Trophoblast cell (in vitro differentiated cells and primary cell): Measurements from ENCODE around the gene ULBP2.
A peak's percentile ranks its signal among the peaks of the same experiment; 100 is the strongest.

Experiments
- DNase-seq, 2 donors: peaks; one replicate each; pipeline ENCODE4 v3.0.0-alpha.2; 2016
- H2AFZ ChIP-seq: 2 replicates; pipeline ENCODE4 v1.6.1; 2013; ENCODE audit warnings: low read length, moderate library complexity, mild to moderate bottlenecking; ENCODE audit not compliant: insufficient read depth, poor library complexity
- H2AK5ac ChIP-seq: 2 replicates; pipeline ENCODE4 v1.6.1; 2013; ENCODE audit warnings: mild to moderate bottlenecking, low read length
- H2BK120ac ChIP-seq: 2 replicates; pipeline ENCODE4 v1.6.1; 2013; ENCODE audit warnings: low read length, mild to moderate bottlenecking, moderate library complexity; ENCODE audit not compliant: insufficient read depth, poor library complexity
- H2BK12ac ChIP-seq: 2 replicates; pipeline ENCODE4 v1.6.1; 2013; ENCODE audit warnings: mild to moderate bottlenecking, low read length, moderate library complexity
- H2BK5ac ChIP-seq: 2 replicates; pipeline ENCODE4 v1.6.1; 2013; ENCODE audit warnings: low read length, low read depth, moderate library complexity, mild to moderate bottlenecking; ENCODE audit not compliant: poor library complexity
- H3K14ac ChIP-seq: 2 replicates; pipeline ENCODE4 v1.6.1; 2013; ENCODE audit warnings: mild to moderate bottlenecking, low read length
- H3K18ac ChIP-seq: 2 replicates; pipeline ENCODE4 v1.6.1; 2013; ENCODE audit warnings: mild to moderate bottlenecking, low read length
- H3K23ac ChIP-seq: 2 replicates; pipeline ENCODE4 v1.6.1; 2013; ENCODE audit warnings: low read length
- H3K27ac ChIP-seq: 2 replicates; pipeline ENCODE4 v1.5.1; 2013; ENCODE audit warnings: low read depth, mild to moderate bottlenecking, inconsistent platforms, low read length, moderate library complexity
- H3K27me3 ChIP-seq: 2 replicates; pipeline ENCODE4 v1.6.1; 2013; ENCODE audit warnings: inconsistent platforms, mild to moderate bottlenecking, low read length, moderate library complexity; ENCODE audit not compliant: insufficient read depth
- H3K36me3 ChIP-seq, 2 experiments: 1 replicate in 1 of 2; 2 replicates in 1 of 2; pipeline ENCODE4 v1.6.1; 2013; ENCODE audit warnings: low read length in 2 of 2, mild to moderate bottlenecking in 2 of 2, moderate library complexity in 1 of 2; ENCODE audit not compliant: insufficient read depth in 2 of 2, control insufficient read depth in 1 of 2
- H3K4ac ChIP-seq: 2 replicates; pipeline ENCODE4 v1.6.1; 2013; ENCODE audit warnings: low read depth, mild to moderate bottlenecking, low read length, moderate library complexity
- H3K4me1 ChIP-seq, 2 experiments: 1 replicate in 1 of 2; 2 replicates in 1 of 2; pipeline ENCODE4 v1.6.1; 2013; ENCODE audit warnings: low read length in 2 of 2, mild to moderate bottlenecking in 2 of 2, moderate library complexity in 1 of 2; ENCODE audit not compliant: insufficient read depth in 2 of 2, control insufficient read depth in 1 of 2
- H3K4me2 ChIP-seq: 2 replicates; pipeline ENCODE4 v1.6.1; 2013; ENCODE audit warnings: inconsistent platforms, mild to moderate bottlenecking, low read length, moderate library complexity
- H3K4me3 ChIP-seq: 2 replicates; pipeline ENCODE4 v1.5.1; 2013; ENCODE audit warnings: mild to moderate bottlenecking, low read depth, low read length, inconsistent platforms
- H3K79me1 ChIP-seq: one replicate; pipeline ENCODE4 v1.6.1; 2013; ENCODE audit warnings: low read length
- H3K79me2 ChIP-seq: 2 replicates; pipeline ENCODE4 v1.6.1; 2013; ENCODE audit warnings: low read length, mild to moderate bottlenecking; ENCODE audit not compliant: control insufficient read depth, insufficient read depth, poor library complexity
- H3K9ac ChIP-seq: 2 replicates; pipeline ENCODE4 v1.6.1; 2013; ENCODE audit warnings: mild to moderate bottlenecking, low read length
- H3K9me3 ChIP-seq: 2 replicates; pipeline ENCODE4 v1.6.1; 2013; ENCODE audit warnings: low read depth, mild to moderate bottlenecking, control low read depth, inconsistent platforms, low read length; ENCODE audit not compliant: insufficient read depth
- H4K12ac ChIP-seq: 2 replicates; pipeline ENCODE4 v1.6.1; 2013; ENCODE audit warnings: low read depth, mild to moderate bottlenecking, low read length, moderate library complexity
- H4K8ac ChIP-seq: 2 replicates; pipeline ENCODE4 v1.6.1; 2013; ENCODE audit warnings: low read depth, mild to moderate bottlenecking, low read length, moderate library complexity
- H4K91ac ChIP-seq: one replicate; pipeline ENCODE4 v1.6.1; 2013; ENCODE audit warnings: low read depth, mild to moderate bottlenecking, low read length, moderate library complexity
- WGBS: extraction: QIAGEN DNeasy Blood & Tissue Kit; methylation state at CpG from one replicate; pipeline ENCODE4 v1.1.7; 2013; ENCODE audit warnings: missing lambda C conversion rate; ENCODE audit not compliant: insufficient read length, insufficient coverage; ENCODE audit errors: extremely low coverage; 5-methylcytosine and 5-hydroxymethylcytosine counted together

Gene ULBP2

DNA sequence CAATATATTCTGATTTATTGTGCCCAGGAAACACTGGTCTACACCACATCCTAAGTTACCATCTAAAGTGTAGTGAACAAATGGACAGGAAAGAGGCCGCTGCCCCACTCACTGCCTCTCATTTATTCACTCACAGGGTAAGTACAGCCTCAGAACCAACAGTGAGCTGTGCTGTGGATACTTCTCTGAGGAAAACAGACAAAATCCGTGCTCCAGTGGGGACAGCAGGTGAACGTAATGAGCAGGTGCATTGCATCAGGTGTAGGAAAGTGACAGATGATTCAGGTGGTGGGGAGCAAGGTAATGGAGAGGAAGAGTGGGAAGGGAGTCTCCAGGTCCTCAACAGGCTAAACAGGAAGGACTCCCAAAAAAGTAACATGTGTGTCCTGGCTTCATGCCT, 8.4 kb upstream of the ULBP2 start:
- no CpG with 5 or more reads among the region's 3 CpGs for WGBS
- H3K4me2 ChIP-seq, result no peak overlapping the region
- no peak overlapping the region for H3K9ac ChIP-seq
- peaks cover 15% of the 10 kb centered on the region for H3K27me3 ChIP-seq
- peaks cover 0 to 2% of the 10 kb centered on the region in 2 experiments for H3K4me1 ChIP-seq
- no peak overlapping the region for H2AK5ac ChIP-seq
- no peak overlapping the region for H3K18ac ChIP-seq
- no peak overlapping the region for H4K8ac ChIP-seq
- no peak overlapping the region for H4K12ac ChIP-seq
- H3K9me3 ChIP-seq, result peaks cover 2% of the 10 kb centered on the region
- no peak overlapping the region for H2BK12ac ChIP-seq
- no peak overlapping the region for H3K23ac ChIP-seq
- H3K4ac ChIP-seq, result no peak overlapping the region
- no peak for DNase-seq
- H2BK5ac ChIP-seq, result no peak overlapping the region
- no peak overlapping the region for H3K27ac ChIP-seq
- no peaks in the 10 kb centered on the region for H3K36me3 ChIP-seq
- no peak overlapping the region for H2AFZ ChIP-seq
- no peak overlapping the region for H3K4me3 ChIP-seq
- no peaks in the 10 kb centered on the region for H3K79me2 ChIP-seq
- no peak overlapping the region for H4K91ac ChIP-seq
- H3K14ac ChIP-seq, result no peak overlapping the region
- H2BK120ac ChIP-seq, result no peak overlapping the region
- no peaks in the 10 kb centered on the region for H3K79me1 ChIP-seq

DNA sequence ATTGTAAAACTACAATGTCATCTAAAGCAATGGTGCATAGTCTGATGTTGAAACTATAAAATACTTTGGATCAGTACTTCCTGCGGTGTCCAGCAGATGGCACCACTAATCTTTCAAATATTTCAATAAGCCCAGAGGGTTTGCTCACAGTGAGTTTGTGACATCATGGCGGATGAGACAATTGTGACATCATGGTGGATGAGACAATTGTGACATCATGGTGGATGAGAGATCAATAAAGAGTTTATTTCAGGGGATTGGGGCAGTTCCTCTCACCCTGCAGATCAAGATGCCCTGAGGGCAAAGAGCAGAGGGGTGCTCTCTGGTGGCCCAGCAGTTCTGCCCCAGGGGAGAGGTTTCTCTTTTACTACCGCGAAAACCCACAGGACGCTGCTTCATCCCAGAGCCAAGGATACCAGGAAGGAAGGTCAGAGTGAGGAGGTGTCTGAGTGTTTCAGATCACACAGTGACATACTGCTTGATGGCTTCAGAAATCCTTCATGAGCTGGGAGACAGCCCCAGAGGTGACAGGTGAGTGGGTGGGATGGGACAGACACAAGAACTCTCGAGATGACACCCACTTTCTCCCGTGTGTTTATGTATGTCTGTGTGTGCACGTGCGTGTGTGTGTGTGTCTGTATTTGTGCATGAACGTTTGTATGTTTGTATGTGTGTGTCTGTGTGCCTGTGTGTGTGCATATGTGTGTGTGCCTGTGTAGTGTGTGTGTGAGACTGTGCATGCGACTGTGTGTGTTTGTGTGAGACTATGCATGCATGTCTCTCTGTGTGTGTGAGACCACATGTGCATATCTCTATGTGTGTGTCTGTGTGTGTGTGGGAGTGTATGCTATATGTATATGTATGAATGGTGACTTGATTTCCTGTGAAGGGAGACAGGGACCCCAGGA, 7.3 kb upstream of the ULBP2 start:
- Histone ChIP-seq H3K4me2 (no peak overlapping the region), H3K79me1 (no peaks in the 10 kb centered on the region), H2BK5ac (no peak overlapping the region), H3K4me3 (no peak overlapping the region), H2BK120ac (no peak overlapping the region), H3K27me3 (peaks cover 26% of the 10 kb centered on the region), H3K23ac (no peak overlapping the region), H3K27ac (no peak overlapping the region), H3K4me1 (peaks cover 0 to 4% of the 10 kb centered on the region in 2 experiments), H2AFZ (no peak overlapping the region), H4K91ac (no peak overlapping the region), H2AK5ac (no peak overlapping the region), H3K4ac (no peak overlapping the region), H3K9ac (no peak overlapping the region), H3K9me3 (peaks cover 2% of the 10 kb centered on the region), H2BK12ac (no peak overlapping the region), H3K14ac (no peak overlapping the region), H3K79me2 (no peaks in the 10 kb centered on the region), H4K12ac (no peak overlapping the region), H3K36me3 (no peaks in the 10 kb centered on the region), H3K18ac (no peak overlapping the region), H4K8ac (no peak overlapping the region)
- WGBS, result no CpG with 5 or more reads among the region's 11 CpGs
- DNase-seq, result peak; percentile 75 to 95

DNA sequence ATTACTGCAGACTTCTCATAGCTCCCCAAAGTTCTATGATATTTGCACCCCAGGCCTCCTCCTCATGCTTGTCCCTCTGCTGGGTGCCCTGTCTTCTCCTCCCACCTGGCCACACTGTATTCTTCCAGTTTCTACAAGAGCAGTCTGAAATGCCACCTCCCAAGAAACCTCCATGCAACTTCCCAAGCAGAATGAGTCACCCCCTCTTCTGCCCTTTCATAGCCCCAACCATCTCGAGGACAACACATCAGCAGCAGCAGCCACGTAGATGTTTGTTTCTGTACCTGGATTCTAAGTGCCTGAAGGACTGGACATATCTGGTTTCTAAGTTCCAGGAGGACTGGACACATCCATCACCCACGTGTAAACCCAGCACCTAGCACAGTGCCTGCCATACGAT, 6.6 kb upstream of the ULBP2 start:
- no peak overlapping the region for H3K27ac ChIP-seq
- H4K8ac ChIP-seq, result no peak overlapping the region
- no peak overlapping the region for H2BK12ac ChIP-seq
- H3K27me3 ChIP-seq, result peaks cover 32% of the 10 kb centered on the region
- H2AFZ ChIP-seq, result no peak overlapping the region
- H3K4me3 ChIP-seq, result no peak overlapping the region
- WGBS, result no CpG with 5 or more reads among the region's 4 CpGs
- no peaks in the 10 kb centered on the region for H3K36me3 ChIP-seq
- no peak overlapping the region for H2BK120ac ChIP-seq
- no peak overlapping the region for H3K18ac ChIP-seq
- H3K9ac ChIP-seq, result no peak overlapping the region
- peaks cover 2% of the 10 kb centered on the region for H3K9me3 ChIP-seq
- no peak overlapping the region for H3K14ac ChIP-seq
- no peak overlapping the region for H2BK5ac ChIP-seq
- no peak overlapping the region for H3K4me2 ChIP-seq
- H3K4ac ChIP-seq, result no peak overlapping the region
- no peak overlapping the region for H4K91ac ChIP-seq
- H3K23ac ChIP-seq, result no peak overlapping the region
- peaks cover 0 to 4% of the 10 kb centered on the region in 2 experiments for H3K4me1 ChIP-seq
- no peaks in the 10 kb centered on the region for H3K79me2 ChIP-seq
- no peak for DNase-seq
- no peaks in the 10 kb centered on the region for H3K79me1 ChIP-seq
- no peak overlapping the region for H2AK5ac ChIP-seq
- no peak overlapping the region for H4K12ac ChIP-seq

DNA sequence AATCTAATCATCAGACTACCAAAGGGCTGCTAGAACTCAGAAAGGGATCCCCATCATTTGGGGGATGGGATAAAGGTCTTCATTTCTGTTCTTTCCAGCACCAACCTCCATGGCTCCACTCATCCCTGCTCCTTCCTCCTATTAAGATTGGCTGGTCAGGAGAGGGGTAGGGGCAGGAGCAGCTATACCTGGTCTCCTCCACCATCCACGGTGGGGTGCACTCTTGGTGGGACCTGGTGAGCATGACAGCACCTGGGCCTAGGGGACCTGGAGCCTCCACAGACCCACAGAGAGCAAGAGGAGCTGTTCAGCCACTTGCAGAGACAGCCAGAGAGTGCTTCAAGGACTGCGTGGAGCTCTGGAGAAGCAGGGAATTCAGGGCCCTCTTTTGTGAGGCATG, 6.1 kb upstream of the ULBP2 start:
- no peak overlapping the region for H2AK5ac ChIP-seq
- no CpG with 5 or more reads among the region's 2 CpGs for WGBS
- no peak overlapping the region for H3K4me2 ChIP-seq

More for the DNA sequence above, 6.1 kb upstream of the ULBP2 start:
- Histone ChIP-seq H2BK5ac (no peak overlapping the region), H3K4ac (no peak overlapping the region), H3K79me1 (no peaks in the 10 kb centered on the region), H3K27ac (no peak overlapping the region), H3K9ac (no peak overlapping the region), H3K18ac (no peak overlapping the region), H3K4me3 (no peak overlapping the region), H3K79me2 (no peaks in the 10 kb centered on the region), H3K4me1 (peaks cover 0 to 4% of the 10 kb centered on the region in 2 experiments), H2BK12ac (no peak overlapping the region), H4K91ac (no peak overlapping the region), H4K12ac (no peak overlapping the region), H2AFZ (no peak overlapping the region), H4K8ac (no peak overlapping the region), H3K27me3 (peaks cover 36% of the 10 kb centered on the region), H3K9me3 (peaks cover 2% of the 10 kb centered on the region), H3K23ac (no peak overlapping the region), H3K14ac (no peak overlapping the region), H2BK120ac (no peak overlapping the region), H3K36me3 (no peaks in the 10 kb centered on the region)
- DNase-seq, result no peak
